Measurements from ENCODE around the gene DNAI7. TPM values are rescaled to one million over a fixed set of nuclear protein-coding genes. Genes with fewer than 3 reads are reported as not detected.

Gene DNAI7
- total and polyA plus RNA-seq, 2 of the 8 experiments (the other 6 are each of a cell fraction or from before 2014, with no cell fraction given), result 0.12 to 0.28 TPM

GRCh38 chr12:25110260-25110659 is 84.7 kb downstream of the DNAI7 start:
- no peak overlapping the region for H3K4ac ChIP-seq (replicated peaks; ENCODE audit: insufficient read length, low read depth, low read length)
- H4K91ac ChIP-seq (replicated peaks; ENCODE audit: insufficient read length, low read length), result no peak overlapping the region
- no peak overlapping the region for H4K8ac ChIP-seq (ENCODE audit: extremely low read depth, insufficient read depth, low read length)
- H3K18ac ChIP-seq (ENCODE audit: extremely low read depth, low read length), result no peak overlapping the region
- DNase-seq (ENCODE audit: low read depth in 1 of 2, low spot score in 2 of 2) (no peak), FAIRE-seq (no peak)
- no peak overlapping the region for H4K5ac ChIP-seq (ENCODE audit: insufficient read length, low read depth, low read length)
- no peak overlapping the region for H3K14ac ChIP-seq (ENCODE audit: insufficient read length)
- H3K27ac ChIP-seq (ENCODE audit: low read depth, low read length), result no peak overlapping the region
- no peak overlapping the region for H2AK5ac ChIP-seq (ENCODE audit: low read depth, low read length)
- 90 to 100% methylated on average over 2 to 6 of the region's 6 CpGs for WGBS, 2 experiments (ENCODE audit: extremely low coverage in 1 of 2, insufficient coverage in 1 of 2, insufficient read length in 1 of 2, insufficient replicate concordance in 2 of 2, low coverage in 1 of 2, low lambda C conversion rate in 2 of 2, missing lambda C conversion rate in 1 of 2)
- H3K27me3 ChIP-seq (replicated peaks in 1 of 4; ENCODE audit: control insufficient read depth in 3 of 4, extremely low read depth in 1 of 4, insufficient read depth in 3 of 4, low read length in 3 of 4), result no peaks in the 10 kb centered on the region
- H3K23ac ChIP-seq (ENCODE audit: insufficient read length), result no peak overlapping the region
- H3K79me2 ChIP-seq (ENCODE audit: control insufficient read depth in 1 of 2, insufficient read depth in 2 of 2, low read length in 2 of 2), result no peaks in the 10 kb centered on the region
- no peaks in the 10 kb centered on the region for H3K23me2 ChIP-seq (ENCODE audit: low read depth, low read length)
- H3K79me1 ChIP-seq (ENCODE audit: low read depth, low read length), result no peaks in the 10 kb centered on the region
- H3K4me2 ChIP-seq (ENCODE audit: insufficient read depth in 1 of 2, low read depth in 2 of 2, low read length in 2 of 2), result no peak overlapping the region
- H3K36me3 ChIP-seq (ENCODE audit: control insufficient read depth in 2 of 4, insufficient read depth in 4 of 4, low read length in 3 of 4), result no peaks in the 10 kb centered on the region
- H2AFZ ChIP-seq (ENCODE audit: low read length), result no peak overlapping the region
- no peak overlapping the region for H3K9ac ChIP-seq (replicated peaks in 1 of 4; ENCODE audit: extremely low read depth in 1 of 4, low read depth in 3 of 4, low read length in 3 of 4)
- no peak overlapping the region for H2BK12ac ChIP-seq (ENCODE audit: low read depth, low read length)
- no peak overlapping the region for H2BK15ac ChIP-seq (ENCODE audit: low read length)
- CTCF ChIA-PET (ENCODE audit: partially characterized antibody), result interaction anchor here (1.4 kb wide), 1 partner anchor 20 kb away, joined by 6 read pairs; no protein-coding TSS in a partner anchor
- H2BK120ac ChIP-seq (replicated peaks; ENCODE audit: low read depth, low read length), result no peak overlapping the region
- H3K4me1 ChIP-seq (replicated peaks in 1 of 4; ENCODE audit: control insufficient read depth in 3 of 4, insufficient read depth in 4 of 4, low read length in 3 of 4), result no peaks in the 10 kb centered on the region
- POLR2A ChIA-PET (ENCODE audit: partially characterized antibody), result interaction anchor here (0.7 kb wide), 1 partner anchor 34 kb away, joined by 3 read pairs; no protein-coding TSS in a partner anchor
- H2BK20ac ChIP-seq (ENCODE audit: low read length), result no peak overlapping the region
- H3K4me3 ChIP-seq (ENCODE audit: extremely low read depth in 1 of 4, insufficient read depth in 2 of 4, low read depth in 3 of 4, low read length in 4 of 4), result no peak overlapping the region
- no peaks in the 10 kb centered on the region for H3K9me3 ChIP-seq (ENCODE audit: insufficient read depth in 2 of 2, low read depth in 1 of 2, low read length in 1 of 2)
- H4K20me1 ChIP-seq (replicated peaks in 1 of 2; ENCODE audit: control insufficient read depth in 1 of 2, insufficient read depth in 2 of 2, low read length in 2 of 2), result no peaks in the 10 kb centered on the region
- H3K56ac ChIP-seq (replicated peaks; ENCODE audit: insufficient read length, low read depth, low read length), result no peak overlapping the region
- H2BK5ac ChIP-seq (ENCODE audit: low read depth, low read length), result no peak overlapping the region
- TF ChIP-seq TCF12 (IDR thresholded peaks at IDR 0.05; ENCODE audit: low read depth, low read length), result no peak
- TF ChIP-seq ATF3 (IDR thresholded peaks at IDR 0.05; ENCODE audit: insufficient read depth, low read depth, low read length), result no peak
